Astrocyte (in vitro differentiated cells and primary cell): Measurements from ENCODE around the gene GPR15LG. TPM values are rescaled to one million over a fixed set of nuclear protein-coding genes. Genes with fewer than 3 reads are reported as not detected.

Source experiments
- DNase-seq: peaks from one replicate; pipeline ENCODE4 v3.0.0-alpha.2; 2010; ENCODE audit warnings: low read depth
- FAIRE-seq: peaks from 2 replicates; lab custom pipeline; 2011; peaks lifted over from hg19 to GRCh38; lab: Jason Lieb, UNC
- H2AFZ ChIP-seq: 2 replicates; pipeline ENCODE4 v1.6.0; 2012; ENCODE audit warnings: low read depth, low read length, inconsistent platforms
- H3K27ac ChIP-seq: 2 replicates; pipeline ENCODE4 v1.5.1; 2011; ENCODE audit warnings: low read depth, low read length, inconsistent platforms
- H3K27me3 ChIP-seq: 2 replicates; pipeline ENCODE4 v1.6.0; 2011; ENCODE audit warnings: low read length, inconsistent platforms; ENCODE audit not compliant: insufficient read depth
- H3K36me3 ChIP-seq: 2 replicates; pipeline ENCODE4 v1.5.1; 2011; ENCODE audit warnings: low read length, inconsistent platforms; ENCODE audit not compliant: insufficient read depth
- H3K4me1 ChIP-seq: 2 replicates; pipeline ENCODE4 v1.5.1; 2011; ENCODE audit warnings: low read length, inconsistent platforms; ENCODE audit not compliant: insufficient read depth
- H3K4me2 ChIP-seq: 2 replicates; pipeline ENCODE4 v1.6.0; 2012; ENCODE audit warnings: low read length, inconsistent platforms
- H3K4me3 ChIP-seq: 2 replicates; pipeline ENCODE4 v1.5.1; 2011; ENCODE audit warnings: low read depth, mild to moderate bottlenecking, low read length, inconsistent platforms; ENCODE audit not compliant: insufficient read depth
- H3K79me2 ChIP-seq: 2 replicates; pipeline ENCODE4 v1.6.0; 2012; ENCODE audit warnings: mild to moderate bottlenecking, low read length, inconsistent platforms; ENCODE audit not compliant: insufficient read depth
- H3K9ac ChIP-seq: 2 replicates; pipeline ENCODE4 v1.6.0; 2012; ENCODE audit warnings: mild to moderate bottlenecking, low read length, inconsistent platforms
- H3K9me3 ChIP-seq: 2 replicates; pipeline ENCODE4 v1.5.1; 2012; ENCODE audit warnings: low read depth, mild to moderate bottlenecking, low read length, inconsistent platforms; ENCODE audit not compliant: insufficient read depth
- H4K20me1 ChIP-seq: 2 replicates; pipeline ENCODE4 v1.6.0; 2012; ENCODE audit warnings: low read length, inconsistent platforms; ENCODE audit not compliant: insufficient read depth
- H3K27ac Mint-ChIP-seq: one replicate; pipeline ENCODE4 v1.8.0; 2021; ENCODE audit warnings: mild to moderate bottlenecking, mixed read lengths; ENCODE audit not compliant: unreplicated experiment
- H3K27me3 Mint-ChIP-seq: one replicate; pipeline ENCODE4 v1.8.0; 2021; ENCODE audit warnings: low read depth, mixed read lengths; ENCODE audit not compliant: unreplicated experiment
- H3K36me3 Mint-ChIP-seq: one replicate; pipeline ENCODE4 v1.8.0; 2021; ENCODE audit warnings: low read depth, mixed read lengths; ENCODE audit not compliant: unreplicated experiment
- H3K4me1 Mint-ChIP-seq: one replicate; pipeline ENCODE4 v1.8.0; 2021; ENCODE audit warnings: low read depth, mixed read lengths; ENCODE audit not compliant: unreplicated experiment
- H3K4me3 Mint-ChIP-seq: one replicate; pipeline ENCODE4 v1.8.0; 2021; ENCODE audit warnings: mild to moderate bottlenecking, moderate library complexity, mixed read lengths; ENCODE audit not compliant: unreplicated experiment
- H3K9me3 Mint-ChIP-seq: one replicate; pipeline ENCODE4 v1.8.0; 2021; ENCODE audit warnings: mild to moderate bottlenecking, mixed read lengths; ENCODE audit not compliant: unreplicated experiment
- CTCF ChIP-seq: IDR thresholded peaks from 2 replicates; pipeline ENCODE4 v1.5.1; 2011; ENCODE audit warnings: low read depth, mild to moderate bottlenecking, inconsistent platforms, low read length, moderate library complexity; ENCODE audit not compliant: insufficient read depth
- EZH2 ChIP-seq: IDR thresholded peaks from 2 replicates; pipeline ENCODE4 v1.6.1; 2012; ENCODE audit warnings: mild to moderate bottlenecking, low read length, inconsistent platforms; ENCODE audit not compliant: insufficient read depth
- total RNA-seq: library from RNA; stranded (reverse); gene quantifications from 2 replicates; pipeline ENCODE4 v1.2.1, GENCODE V29; 2021

The GPR15LG gene
- total RNA-seq, 1 donor from 2014 or later: not detected

GRCh38 chr10:84226616-84227015 lies 53.0 kb downstream of the GPR15LG start:
- Mint-ChIP-seq H3K27me3 (peaks cover 54% of the 10 kb centered on the region), H3K4me3 (no peak overlapping the region), H3K36me3 (no peaks in the 10 kb centered on the region), H3K4me1 (no peaks in the 10 kb centered on the region), H3K27ac (no peak overlapping the region), H3K9me3 (no peaks in the 10 kb centered on the region)
- Histone ChIP-seq H3K9me3 (no peaks in the 10 kb centered on the region), H2AFZ (no peak overlapping the region), H3K27me3 (no peaks in the 10 kb centered on the region), H3K79me2 (no peaks in the 10 kb centered on the region), H4K20me1 (no peaks in the 10 kb centered on the region), H3K27ac (no peak overlapping the region), H3K4me2 (no peak overlapping the region), H3K4me3 (no peak overlapping the region), H3K9ac (no peak overlapping the region), H3K36me3 (no peaks in the 10 kb centered on the region), H3K4me1 (no peaks in the 10 kb centered on the region)
- FAIRE-seq (no peak), DNase-seq (no peak)
- TF ChIP-seq CTCF (no peak), EZH2 (no peak)

GRCh38 chr10:84227810-84228209 lies 54.2 kb downstream of the GPR15LG start:
- FAIRE-seq: no peak
- peaks cover 53% of the 10 kb centered on the region for H3K27me3 Mint-ChIP-seq
- Histone ChIP-seq H4K20me1 (no peaks in the 10 kb centered on the region), H2AFZ (no peak overlapping the region), H3K9me3 (no peaks in the 10 kb centered on the region), H3K4me2 (no peak overlapping the region), H3K27ac (no peak overlapping the region), H3K9ac (no peak overlapping the region), H3K4me3 (no peak overlapping the region), H3K27me3 (no peaks in the 10 kb centered on the region), H3K4me1 (no peaks in the 10 kb centered on the region), H3K79me2 (no peaks in the 10 kb centered on the region), H3K36me3 (no peaks in the 10 kb centered on the region)
- no peak for TF ChIP-seq CTCF
- H3K27ac Mint-ChIP-seq: no peak overlapping the region
- no peaks in the 10 kb centered on the region for H3K4me1 Mint-ChIP-seq
- H3K36me3 Mint-ChIP-seq: no peaks in the 10 kb centered on the region
- DNase-seq: no peak
- no peaks in the 10 kb centered on the region for H3K9me3 Mint-ChIP-seq
- no peak overlapping the region for H3K4me3 Mint-ChIP-seq

GRCh38 chr10:84230359-84230758 lies 56.8 kb downstream of the GPR15LG start:
- Mint-ChIP-seq H3K4me3 (no peak overlapping the region), H3K4me1 (no peaks in the 10 kb centered on the region), H3K36me3 (no peaks in the 10 kb centered on the region), H3K9me3 (no peaks in the 10 kb centered on the region), H3K27me3 (peaks cover 41% of the 10 kb centered on the region), H3K27ac (no peak overlapping the region)
- Histone ChIP-seq H3K9ac (no peak overlapping the region), H3K27me3 (no peaks in the 10 kb centered on the region), H3K79me2 (no peaks in the 10 kb centered on the region), H3K4me3 (no peak overlapping the region), H2AFZ (no peak overlapping the region), H3K9me3 (no peaks in the 10 kb centered on the region), H4K20me1 (no peaks in the 10 kb centered on the region), H3K36me3 (no peaks in the 10 kb centered on the region), H3K27ac (no peak overlapping the region), H3K4me1 (no peaks in the 10 kb centered on the region), H3K4me2 (no peak overlapping the region)
- FAIRE-seq (no peak), DNase-seq (no peak)
- TF ChIP-seq EZH2 (no peak), CTCF (no peak)
